OCI-LY1 (cell line): ENCODE results near the gene GDPD4.

ENCODE experiments used
- H2AFZ ChIP-seq: fragments of 200-600 bp; sonication (generic), shearing (Covaris generic); 2 replicates; pipeline ENCODE4 v1.6.0; 2014; ENCODE audit warnings: antibody characterized with exemption, mild to moderate bottlenecking, low read length
- H3F3A ChIP-seq: fragments of 200-600 bp; sonication (generic), shearing (Covaris generic); 2 replicates; pipeline ENCODE4 v1.6.0; 2014; ENCODE audit warnings: mild to moderate bottlenecking, antibody characterized with exemption, low read length, moderate library complexity; ENCODE audit not compliant: insufficient read depth
- H3K27ac ChIP-seq: fragments of 200-600 bp; sonication (generic); 2 replicates; pipeline ENCODE4 v1.5.1; 2014; ENCODE audit warnings: low read length, mixed run types, mild to moderate bottlenecking, low read depth; ENCODE audit not compliant: poor library complexity, severe bottlenecking
- H3K27me3 ChIP-seq: fragments of 200-600 bp; sonication (generic); 2 replicates; pipeline ENCODE4 v1.6.0; 2014; ENCODE audit warnings: antibody characterized with exemption, mild to moderate bottlenecking, low read length, moderate library complexity; ENCODE audit not compliant: insufficient read depth
- H3K36me3 ChIP-seq: fragments of 200-600 bp; sonication (generic); 2 replicates; pipeline ENCODE4 v1.6.1; 2014; ENCODE audit warnings: mild to moderate bottlenecking, antibody characterized with exemption, low read length, moderate library complexity, mixed read lengths; ENCODE audit not compliant: insufficient read depth
- H3K4me1 ChIP-seq: fragments of 200-600 bp; sonication (generic); 2 replicates; pipeline ENCODE4 v1.5.1; 2014; ENCODE audit warnings: mild to moderate bottlenecking, low read length, moderate library complexity; ENCODE audit not compliant: insufficient read depth, severe bottlenecking
- H3K4me2 ChIP-seq: fragments of 200-600 bp; sonication (generic), shearing (Covaris generic); 2 replicates; pipeline ENCODE4 v1.6.1; 2014; ENCODE audit warnings: low read length
- H3K4me3 ChIP-seq: fragments of 200-600 bp; sonication (generic); 2 replicates; pipeline ENCODE4 v1.5.1; 2014; ENCODE audit warnings: low read length, low read depth, mild to moderate bottlenecking, mixed read lengths; ENCODE audit not compliant: poor library complexity, severe bottlenecking
- H3K79me2 ChIP-seq: fragments of 200-600 bp; shearing (Covaris generic); 2 replicates; pipeline ENCODE4 v1.6.1; 2016; ENCODE audit warnings: mixed run types, low read length, mixed read lengths; ENCODE audit not compliant: insufficient read depth
- H3K9ac ChIP-seq: fragments of 200-600 bp; sonication (generic), shearing (Covaris generic); 2 replicates; pipeline ENCODE4 v1.6.1; 2014; ENCODE audit warnings: mild to moderate bottlenecking, low read length, mixed read lengths
- H3K9me2 ChIP-seq: fragments of 200-600 bp; sonication (generic), shearing (Covaris generic); 2 replicates; pipeline ENCODE4 v1.6.1; 2014; ENCODE audit warnings: low read depth, mild to moderate bottlenecking, low read length, mixed read lengths
- H3K9me3 ChIP-seq: fragments of 200-600 bp; shearing (Covaris generic); 2 replicates; pipeline ENCODE4 v1.6.1; 2014; ENCODE audit warnings: low read length, mixed read lengths
- H4K20me1 ChIP-seq: fragments of 200-600 bp; sonication (generic), shearing (Covaris generic); 2 replicates; pipeline ENCODE4 v1.6.0; 2016; ENCODE audit warnings: mild to moderate bottlenecking, low read length; ENCODE audit not compliant: insufficient read depth
- EZH2 ChIP-seq: fragments of 200-600 bp; sonication (generic), shearing (Covaris generic); IDR thresholded peaks from 2 replicates; pipeline ENCODE4 v1.8.0; 2017; ENCODE audit warnings: borderline replicate concordance, mixed run types, mild to moderate bottlenecking, antibody characterized with exemption, low read length, moderate library complexity, mixed read lengths
- TF ChIP-seq, protein P1 (sequence below): fragments of 200-600 bp; sonication (generic), shearing (Covaris generic); IDR thresholded peaks from 2 replicates; pipeline ENCODE4 v1.5.1; 2017; ENCODE audit warnings: mild to moderate bottlenecking, antibody characterized with exemption, low read length, moderate library complexity, mixed read lengths

The GDPD4 gene

DNA sequence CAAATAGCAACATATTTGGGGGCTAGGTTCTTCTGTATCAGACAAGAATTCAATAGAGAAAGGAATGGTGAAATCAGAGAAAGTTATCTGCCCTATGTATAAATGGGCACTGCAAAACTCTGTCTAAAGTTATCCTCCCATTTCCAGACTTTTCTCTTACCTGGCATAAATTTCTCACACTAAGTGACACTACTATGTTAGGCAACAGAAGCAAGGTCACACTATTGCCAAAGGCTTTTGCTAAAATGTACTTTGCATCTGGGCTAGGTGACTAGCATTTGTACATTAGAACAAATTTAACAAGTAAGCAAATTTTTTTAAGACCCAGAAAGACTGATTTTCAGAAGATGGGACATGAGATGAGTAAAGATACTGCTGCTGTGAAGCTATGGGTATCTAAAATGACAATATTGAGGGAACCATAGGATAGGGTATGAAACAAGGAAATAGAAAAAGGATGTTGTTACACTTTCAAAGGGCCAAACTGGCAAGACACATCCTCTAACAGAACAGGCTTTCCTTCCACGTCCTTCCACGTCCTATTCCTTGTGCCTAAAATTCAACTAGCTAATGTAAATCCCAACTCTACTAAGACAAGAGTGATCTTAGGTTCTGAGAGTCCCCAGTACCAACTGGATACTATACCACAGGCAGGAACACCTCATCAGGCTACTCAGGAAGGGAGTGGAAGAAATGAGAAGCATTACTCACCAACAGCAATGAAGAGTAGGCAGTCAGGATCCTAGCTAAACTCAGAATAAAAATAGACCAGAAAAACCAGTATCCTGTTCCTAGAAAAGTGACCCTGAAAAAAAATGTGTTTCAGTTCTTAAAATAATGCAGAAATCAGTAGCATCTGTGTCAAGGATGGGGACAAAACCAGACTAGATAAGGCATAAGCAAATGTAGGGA lies 22.6 kb downstream of the GDPD4 start:
- no peak overlapping the region for H2AFZ ChIP-seq

DNA sequence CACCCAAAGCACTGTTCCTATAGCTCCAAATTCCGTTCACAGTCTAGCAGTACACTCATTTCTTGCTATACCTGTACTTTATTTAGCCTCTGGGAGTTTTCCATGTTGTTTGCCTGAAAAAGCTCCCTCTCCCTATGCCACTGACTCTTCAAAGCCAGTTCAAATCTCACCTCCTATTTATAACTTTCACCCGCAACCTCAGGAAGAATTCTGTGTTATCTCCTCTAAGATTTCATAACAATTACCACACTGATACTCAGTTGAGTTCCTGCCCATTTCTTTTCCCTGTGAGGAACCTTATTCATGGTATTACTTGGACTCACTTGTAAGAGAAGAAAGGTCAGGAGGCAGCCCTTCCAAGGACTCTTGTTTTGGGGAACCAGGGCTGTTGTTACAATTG lies 25.2 kb downstream of the GDPD4 start:
- no peak overlapping the region for H3K27ac ChIP-seq
- H3K9me2 ChIP-seq = no peaks in the 10 kb centered on the region
- no peak overlapping the region for H2AFZ ChIP-seq

More for the DNA sequence above, 22.6 kb downstream of the GDPD4 start:
- Histone ChIP-seq H4K20me1 (no peaks in the 10 kb centered on the region), H3K9me2 (no peaks in the 10 kb centered on the region), H3K27ac (no peak overlapping the region), H3K27me3 (no peaks in the 10 kb centered on the region), H3K9ac (no peak overlapping the region), H3K9me3 (no peaks in the 10 kb centered on the region), H3K4me1 (no peaks in the 10 kb centered on the region), H3K79me2 (no peaks in the 10 kb centered on the region), H3K4me2 (no peak overlapping the region), H3K4me3 (no peak overlapping the region), H3F3A (no peaks in the 10 kb centered on the region), H3K36me3 (no peaks in the 10 kb centered on the region)
- TF ChIP-seq, protein P1, sequence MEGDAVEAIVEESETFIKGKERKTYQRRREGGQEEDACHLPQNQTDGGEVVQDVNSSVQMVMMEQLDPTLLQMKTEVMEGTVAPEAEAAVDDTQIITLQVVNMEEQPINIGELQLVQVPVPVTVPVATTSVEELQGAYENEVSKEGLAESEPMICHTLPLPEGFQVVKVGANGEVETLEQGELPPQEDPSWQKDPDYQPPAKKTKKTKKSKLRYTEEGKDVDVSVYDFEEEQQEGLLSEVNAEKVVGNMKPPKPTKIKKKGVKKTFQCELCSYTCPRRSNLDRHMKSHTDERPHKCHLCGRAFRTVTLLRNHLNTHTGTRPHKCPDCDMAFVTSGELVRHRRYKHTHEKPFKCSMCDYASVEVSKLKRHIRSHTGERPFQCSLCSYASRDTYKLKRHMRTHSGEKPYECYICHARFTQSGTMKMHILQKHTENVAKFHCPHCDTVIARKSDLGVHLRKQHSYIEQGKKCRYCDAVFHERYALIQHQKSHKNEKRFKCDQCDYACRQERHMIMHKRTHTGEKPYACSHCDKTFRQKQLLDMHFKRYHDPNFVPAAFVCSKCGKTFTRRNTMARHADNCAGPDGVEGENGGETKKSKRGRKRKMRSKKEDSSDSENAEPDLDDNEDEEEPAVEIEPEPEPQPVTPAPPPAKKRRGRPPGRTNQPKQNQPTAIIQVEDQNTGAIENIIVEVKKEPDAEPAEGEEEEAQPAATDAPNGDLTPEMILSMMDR = no peak
- TF ChIP-seq EZH2 = no peak

DNA sequence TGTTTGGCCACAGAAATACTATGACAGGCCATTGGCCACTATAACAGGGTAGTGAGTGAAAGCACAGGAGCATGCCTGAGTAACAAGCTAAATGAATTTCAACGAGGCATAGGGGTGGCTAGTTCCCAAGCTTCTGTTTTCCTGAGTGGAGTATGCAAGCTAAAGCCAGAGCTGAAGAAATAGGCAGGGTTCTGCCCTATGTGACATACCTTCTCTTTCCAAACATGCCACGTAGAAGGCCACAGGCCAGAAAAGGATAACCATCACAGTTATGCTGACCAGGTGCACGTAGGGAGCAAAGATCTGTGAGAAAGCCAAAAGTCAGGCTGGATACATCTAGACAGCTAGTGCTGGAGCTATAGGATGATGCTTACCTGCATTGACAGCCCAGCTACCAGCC lies 30.6 kb downstream of the GDPD4 start:
- no peaks in the 10 kb centered on the region for H3K9me3 ChIP-seq
- H3K9me2 ChIP-seq = no peaks in the 10 kb centered on the region
- no peaks in the 10 kb centered on the region for H3K27me3 ChIP-seq
- H2AFZ ChIP-seq = no peak overlapping the region
- H3F3A ChIP-seq = no peaks in the 10 kb centered on the region
- H4K20me1 ChIP-seq = no peaks in the 10 kb centered on the region
- no peak overlapping the region for H3K4me3 ChIP-seq
- no peaks in the 10 kb centered on the region for H3K79me2 ChIP-seq
- no peaks in the 10 kb centered on the region for H3K36me3 ChIP-seq
- H3K27ac ChIP-seq = no peak overlapping the region
- H3K9ac ChIP-seq = no peak overlapping the region
- no peak overlapping the region for H3K4me2 ChIP-seq
- TF ChIP-seq, protein P1 = no peak
- no peak for TF ChIP-seq EZH2
- no peaks in the 10 kb centered on the region for H3K4me1 ChIP-seq

More for the DNA sequence above, 25.2 kb downstream of the GDPD4 start:
- Histone ChIP-seq H3K4me2 (no peak overlapping the region), H3F3A (no peaks in the 10 kb centered on the region), H3K27me3 (no peaks in the 10 kb centered on the region), H4K20me1 (no peaks in the 10 kb centered on the region), H3K36me3 (no peaks in the 10 kb centered on the region), H3K9ac (no peak overlapping the region), H3K4me1 (no peaks in the 10 kb centered on the region), H3K4me3 (no peak overlapping the region), H3K79me2 (no peaks in the 10 kb centered on the region), H3K9me3 (no peaks in the 10 kb centered on the region)
- TF ChIP-seq, protein P1 = no peak
- TF ChIP-seq EZH2 = no peak
